Left kidney (tissue), 2 donors: ENCODE measurements around the gene TGFB1. TPM values are rescaled to one million over a fixed set of nuclear protein-coding genes. Genes with fewer than 3 reads are reported as not detected.

Source experiments
- DNase-seq: peaks from one replicate; pipeline ENCODE4 v3.0.0-alpha.2; 2013
- polyA plus RNA-seq: library from polyadenylated mRNA; unstranded; fragments of 120-200 nt; gene quantifications from one replicate; pipeline ENCODE4 v1.2.1, GENCODE V29; 2013; ENCODE audit not compliant: insufficient read length

The TGFB1 gene
- polyA plus RNA-seq, 1 donor: 30.8 TPM

DNA sequence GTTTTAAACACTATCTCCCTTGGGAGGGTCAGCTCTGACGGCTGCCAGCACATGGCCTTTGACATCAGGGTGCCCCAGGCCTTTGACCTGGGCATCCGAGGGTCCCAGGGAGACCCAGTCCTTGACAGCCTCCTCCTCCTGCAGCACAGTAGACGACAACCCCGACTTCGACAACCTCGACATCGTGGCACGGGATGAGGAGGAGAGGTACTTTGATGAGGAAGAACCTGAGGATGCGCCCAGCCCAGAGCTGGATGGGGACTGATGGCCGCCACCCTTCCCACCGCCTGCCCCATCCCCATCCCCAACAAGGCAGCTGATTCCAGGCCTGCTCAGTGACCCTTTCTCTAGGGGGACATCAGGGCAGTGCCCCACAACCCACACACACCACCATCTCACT is 31.3 kb downstream of the TGFB1 start:
- no peak for DNase-seq

DNA sequence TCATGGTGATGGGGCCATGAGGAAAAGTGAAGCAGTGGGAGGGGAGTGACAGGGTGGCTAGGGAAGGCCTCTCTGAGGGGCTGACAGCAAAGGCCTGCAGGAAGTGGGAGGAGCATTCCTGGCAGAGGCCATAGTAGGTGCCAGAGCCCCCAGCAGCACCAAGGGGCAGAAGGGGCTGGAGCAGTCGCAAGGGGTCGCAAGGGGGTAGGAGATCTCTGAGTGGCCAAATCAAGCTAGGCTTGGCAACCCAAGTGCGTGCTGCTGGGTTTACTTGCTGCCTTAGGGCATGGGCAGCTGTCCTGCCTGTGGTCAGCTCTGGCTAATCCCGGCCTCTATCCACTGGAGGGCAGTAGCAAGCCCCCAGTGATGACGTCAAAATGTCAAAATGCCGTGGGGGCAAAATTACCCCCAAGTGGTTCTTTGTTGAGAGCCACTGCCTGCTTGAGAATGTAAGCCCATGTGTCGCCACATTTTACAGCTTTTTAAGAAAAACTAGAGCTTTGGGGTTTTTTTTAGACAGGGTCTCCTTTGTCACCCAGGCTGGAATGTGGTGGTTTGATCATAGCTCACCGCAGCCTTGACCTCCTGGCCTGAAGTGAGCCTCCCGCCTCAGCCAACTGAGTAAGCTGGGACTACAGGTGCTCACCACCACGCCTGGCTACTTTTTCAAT is 32.0 kb downstream of the TGFB1 start:
- no peak for DNase-seq

- DNase-seq: no peak
These were observed 32.5 kb downstream of the TGFB1 start for GRCh38 chr19:41321204-41321599.

DNA sequence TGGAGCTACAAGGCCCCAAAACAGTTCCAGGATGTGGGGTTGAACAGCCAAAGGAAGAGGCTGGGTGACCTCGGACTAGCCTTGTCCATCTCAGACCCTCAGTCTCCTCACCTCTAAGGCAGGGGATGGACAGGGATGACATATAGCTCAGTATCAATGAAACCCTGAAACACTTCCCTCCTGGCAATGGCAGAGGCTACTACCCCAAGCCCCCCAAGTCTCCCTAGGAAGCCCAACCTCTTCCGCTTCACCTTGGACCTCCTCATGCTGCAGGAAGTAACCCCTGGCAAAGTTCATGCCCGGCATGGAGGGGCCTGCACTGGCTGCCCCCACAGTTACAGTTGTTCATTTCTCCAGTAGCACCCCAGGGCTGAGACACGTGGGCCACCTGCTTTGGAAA is 33.2 kb downstream of the TGFB1 start:
- DNase-seq: no peak

GRCh38 chr19:41320185-41320518 is 33.6 kb downstream of the TGFB1 start:
- DNase-seq: no peak

DNA sequence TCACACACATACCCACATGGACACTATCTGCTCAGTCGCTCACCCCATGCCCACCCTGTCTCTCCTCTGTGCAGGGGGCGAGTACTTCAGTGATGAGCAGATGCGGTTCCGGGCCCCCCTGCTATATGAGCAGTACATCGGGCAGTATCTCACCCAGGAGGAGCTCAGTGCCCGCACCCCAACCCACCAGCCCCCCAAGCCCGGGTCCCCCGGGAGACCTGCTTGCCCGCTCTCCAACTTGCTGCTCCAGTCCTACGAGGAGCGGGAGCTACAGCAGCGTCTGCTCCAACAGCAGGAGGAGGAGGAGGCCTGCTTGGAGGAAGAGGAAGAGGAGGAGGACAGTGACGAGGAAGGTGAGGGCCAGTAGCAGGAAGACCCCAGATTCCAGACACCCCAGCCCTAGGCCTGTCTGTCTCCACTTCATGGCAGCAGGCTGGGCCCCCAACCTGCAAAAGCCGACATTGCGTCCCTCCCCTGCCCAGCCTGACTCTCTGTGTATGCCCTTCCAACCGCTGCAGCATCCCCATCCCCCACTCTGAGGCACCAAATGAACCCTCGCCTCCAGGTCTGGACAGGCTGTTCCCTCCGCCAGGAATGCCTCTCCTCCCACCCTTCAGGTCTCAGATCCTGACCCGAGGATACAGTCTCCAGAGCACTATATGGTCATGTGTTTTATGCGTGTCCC is 34.1 kb downstream of the TGFB1 start:
- DNase-seq: no peak

DNA sequence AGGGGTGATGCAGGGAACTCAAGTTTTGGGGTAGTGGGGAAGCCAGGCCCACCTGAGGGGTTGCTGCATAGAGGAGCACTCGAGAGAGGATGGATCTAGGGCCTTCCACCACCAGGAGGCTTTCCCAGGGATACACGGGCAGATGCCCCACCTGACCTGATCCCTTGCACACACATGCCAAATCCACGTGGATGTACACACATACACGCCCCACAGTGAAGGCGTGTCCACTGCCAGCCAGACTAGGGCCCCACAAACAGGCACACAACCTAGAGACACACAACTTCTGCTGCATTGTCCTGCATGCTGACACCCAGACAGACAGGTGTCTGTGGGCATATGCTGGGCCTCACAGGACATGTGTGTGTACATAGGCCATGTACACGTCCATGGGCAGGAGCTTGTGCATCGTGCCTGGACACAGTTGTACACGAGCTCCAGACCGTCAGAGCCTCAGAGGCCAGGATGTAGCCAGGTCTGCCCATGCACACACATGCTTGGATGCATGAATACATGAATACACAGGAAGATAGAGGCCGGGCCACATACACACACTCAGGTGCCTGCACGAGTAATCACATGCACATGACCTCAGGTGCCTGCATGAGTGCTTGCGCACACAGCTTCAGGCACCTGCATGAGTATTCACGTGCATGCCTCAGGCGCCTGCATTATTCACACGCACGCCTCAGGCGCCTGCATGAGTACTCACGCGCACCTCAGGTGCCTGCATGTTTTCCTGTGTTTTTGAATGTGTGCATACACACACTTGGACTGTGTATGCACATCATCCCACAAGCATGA is 34.8 kb downstream of the TGFB1 start:
- DNase-seq: no peak

DNA sequence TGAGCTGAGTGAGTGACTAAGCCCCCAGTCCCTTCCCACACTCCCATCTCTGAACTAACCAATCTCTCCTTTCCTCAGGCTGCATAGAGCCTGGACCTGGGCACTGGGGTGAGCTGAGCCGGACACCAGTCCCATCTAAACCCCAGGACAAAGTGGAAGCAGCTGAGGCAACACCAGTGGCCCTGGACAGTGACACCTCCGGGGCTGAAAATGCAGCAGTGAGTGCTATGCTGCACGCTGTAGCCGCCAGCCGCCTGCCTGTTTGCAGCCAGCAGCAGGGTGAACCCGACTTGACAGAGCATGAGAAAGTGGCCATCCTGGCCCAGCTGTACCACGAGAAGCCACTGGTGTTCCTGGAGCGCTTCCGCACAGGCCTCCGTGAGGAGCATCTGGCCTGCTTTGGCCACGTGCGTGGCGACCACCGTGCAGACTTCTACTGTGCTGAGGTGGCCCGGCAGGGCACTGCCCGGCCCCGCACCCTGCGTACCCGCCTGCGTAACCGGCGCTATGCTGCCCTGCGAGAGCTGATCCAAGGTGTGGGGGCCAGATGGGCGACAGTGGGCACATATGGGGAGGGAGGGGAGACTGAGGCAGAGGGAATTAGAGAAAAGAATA is 37.3 kb downstream of the TGFB1 start:
- DNase-seq: no peak

GRCh38 chr19:41311613-41312012 is 42.1 kb downstream of the TGFB1 start:
- DNase-seq: no peak

DNA sequence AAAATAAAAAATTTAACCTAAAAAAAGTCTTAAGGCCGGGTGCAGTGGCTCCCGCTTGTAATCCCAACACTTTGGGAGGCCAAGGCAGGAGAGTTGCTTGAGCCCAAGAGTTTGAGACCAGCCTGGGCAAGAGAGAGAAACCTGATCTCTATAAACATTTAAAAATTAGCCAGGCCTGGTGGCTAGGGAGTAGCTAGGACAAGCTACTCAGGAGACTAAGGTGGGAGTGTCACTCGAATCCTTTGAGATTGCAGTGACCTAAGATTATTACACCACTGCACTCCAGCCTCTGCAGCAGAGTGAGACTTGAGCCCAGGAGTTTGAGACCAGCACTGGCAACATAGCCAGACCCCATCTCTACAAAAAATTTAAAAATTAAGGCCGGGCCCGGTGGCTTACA is 42.6 kb downstream of the TGFB1 start:
- no peak for DNase-seq

GRCh38 chr19:41310033-41310831 is 43.5 kb downstream of the TGFB1 start, which contains the start of gene CCDC97:
TSS of gene CCDC97 (plus strand) at chr19:41310172. CDS start at chr19:41310311, 139 bp downstream.
- DNase-seq: peak; percentile 90

DNA sequence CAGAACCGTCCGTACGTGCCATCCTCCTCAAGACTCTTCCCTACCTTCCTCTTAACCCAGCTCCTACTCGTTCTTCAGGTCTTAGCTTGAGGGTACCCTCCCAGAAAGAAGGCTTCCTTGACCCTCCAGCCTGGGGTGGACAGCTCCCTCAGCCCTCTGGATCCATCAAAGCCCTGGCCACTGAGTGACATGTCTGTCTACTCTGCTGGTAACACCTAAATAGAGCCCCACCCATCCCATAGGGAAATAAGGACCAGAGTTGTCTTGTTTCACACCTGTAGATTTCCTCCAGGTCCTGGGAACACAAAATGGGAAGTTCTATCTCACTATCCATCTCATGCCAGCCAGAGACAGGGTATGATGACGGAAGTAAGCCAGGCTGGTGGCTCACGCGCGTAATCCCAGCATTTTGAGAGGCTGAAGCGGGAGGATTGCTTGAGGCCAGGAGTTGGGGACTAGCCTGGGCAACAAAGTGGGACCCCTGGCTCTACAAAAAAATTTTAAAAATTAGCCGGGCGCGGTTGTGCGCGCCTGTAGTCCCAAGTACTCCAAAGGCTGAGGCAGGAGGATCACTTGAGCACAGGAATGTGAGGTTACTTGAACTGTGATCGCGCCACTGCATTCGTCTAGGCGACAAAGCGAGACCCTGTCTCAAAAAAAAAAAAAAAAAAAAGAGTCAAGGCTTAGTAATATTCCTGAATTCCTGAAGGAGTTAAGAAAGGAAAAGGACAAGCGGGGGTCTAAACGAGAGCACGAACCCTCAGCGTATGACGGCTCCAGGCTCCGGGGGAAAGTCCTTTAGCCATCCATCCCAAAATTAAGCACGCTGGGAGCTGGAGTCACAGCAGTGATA is 44.3 kb downstream of the TGFB1 start:
- no peak for DNase-seq

DNA sequence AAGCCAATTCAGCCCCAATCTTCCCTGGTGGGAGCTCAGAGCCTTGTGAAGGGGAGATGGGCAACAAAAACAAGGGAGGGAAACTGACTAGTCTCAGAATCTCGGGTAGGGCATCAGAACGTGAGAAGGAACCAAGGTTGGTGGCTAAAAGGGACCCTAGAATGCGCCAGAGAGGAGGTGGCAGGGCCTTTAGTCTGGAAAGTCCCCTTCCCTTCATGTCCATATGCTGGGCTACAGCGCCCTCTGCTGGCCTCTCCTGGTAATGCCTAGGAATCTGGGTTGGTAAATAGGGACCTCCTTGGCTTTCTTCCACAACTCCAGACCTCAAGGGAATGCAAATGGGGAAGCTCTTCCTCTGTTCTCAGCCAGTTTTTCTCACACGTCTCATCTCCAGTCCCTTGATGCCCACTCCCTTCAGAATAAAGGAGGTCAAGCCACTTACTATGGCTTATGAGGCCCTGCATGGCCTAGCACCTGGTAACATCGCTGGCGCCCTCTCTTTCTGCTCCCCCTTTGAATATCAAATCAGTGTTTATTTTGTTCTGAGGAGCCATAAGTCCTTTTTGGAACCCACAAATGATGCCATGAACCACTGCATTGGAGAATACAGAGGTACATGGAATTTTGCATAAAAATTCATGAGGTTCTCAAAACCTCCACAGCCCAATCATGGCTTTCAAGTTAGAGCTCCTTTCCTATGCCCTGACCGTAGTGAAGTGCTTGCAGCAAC is 45.1 kb downstream of the TGFB1 start:
- DNase-seq: peak; percentile 92

GRCh38 chr19:41307954-41308449 is 45.7 kb downstream of the TGFB1 start:
- no peak for DNase-seq

DNA sequence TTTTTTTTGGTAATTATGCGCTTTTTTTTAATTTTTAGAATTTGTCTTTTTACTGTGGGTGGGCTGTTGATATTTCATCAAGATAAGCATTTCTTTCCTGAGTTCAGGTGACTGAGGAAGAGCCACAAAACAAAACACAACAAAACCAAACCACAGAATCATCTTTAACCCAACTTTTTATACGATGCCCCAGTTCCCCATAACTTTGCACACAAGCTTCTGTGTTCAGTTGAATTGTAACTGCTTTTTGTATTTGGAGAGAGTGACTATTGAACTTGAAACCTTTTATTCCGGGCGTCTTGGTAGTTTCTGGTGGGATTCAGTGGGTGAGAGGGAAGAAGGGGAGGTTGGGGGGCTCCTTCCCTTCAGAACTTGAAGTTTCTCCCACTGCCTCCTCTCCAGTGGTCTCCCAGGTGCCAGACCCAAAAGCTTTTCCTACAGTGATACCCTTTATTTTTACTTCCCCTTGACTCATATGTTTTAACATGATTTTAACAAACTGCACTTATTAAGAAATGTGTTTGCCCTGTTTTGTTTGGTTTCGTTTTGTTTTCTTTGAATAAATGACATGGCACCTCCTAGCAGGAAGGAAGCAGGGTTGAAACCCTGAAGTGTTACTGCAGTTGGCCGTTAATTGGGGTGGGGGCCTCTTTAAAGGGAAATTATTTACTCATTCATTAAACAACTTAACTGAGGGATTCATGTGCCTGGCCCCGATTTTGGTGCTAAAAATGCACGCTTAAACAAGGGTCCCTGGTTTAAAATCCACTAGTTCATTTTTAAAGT is 46.4 kb downstream of the TGFB1 start:
- no peak for DNase-seq

- no peak for DNase-seq
These were observed 47.6 kb downstream of the TGFB1 start for GRCh38 chr19:41305927-41306793.

DNA sequence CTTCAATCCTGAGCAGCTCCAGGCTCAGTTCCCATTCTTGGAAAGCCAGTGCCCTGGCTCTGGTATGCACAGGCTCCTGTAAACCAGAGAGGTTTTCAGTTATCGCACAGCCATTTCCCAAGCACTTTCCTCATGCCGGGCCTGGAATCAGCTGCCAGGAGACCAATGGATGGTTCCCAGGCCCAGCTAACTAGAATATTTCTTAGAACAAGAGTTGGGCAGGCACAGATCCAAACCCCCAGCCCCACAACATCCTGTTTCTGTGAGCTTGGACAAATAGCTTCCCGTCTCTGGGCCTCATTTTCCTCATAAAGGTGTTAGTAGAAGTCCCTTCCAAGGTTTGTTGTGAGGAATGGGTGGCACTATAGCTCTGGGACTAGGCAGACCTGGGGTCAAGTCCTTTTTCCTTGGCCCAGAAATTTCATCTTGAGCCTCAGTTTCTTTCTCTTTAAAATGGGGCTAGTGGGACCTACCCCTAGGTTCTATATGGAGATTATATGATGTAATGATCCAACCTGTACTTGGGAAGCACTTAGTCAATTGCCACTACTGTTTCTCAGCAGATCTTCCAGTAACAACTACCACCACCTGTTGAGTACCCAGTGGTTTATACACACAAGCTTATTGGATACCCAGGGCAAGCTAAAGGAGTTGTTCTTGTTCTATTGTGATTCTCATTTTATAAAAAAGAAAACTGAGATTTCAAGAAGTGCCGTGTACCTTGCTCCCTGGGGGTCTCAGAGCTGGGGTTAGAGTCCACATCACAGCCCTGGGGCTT is 48.8 kb downstream of the TGFB1 start:
- no peak for DNase-seq
